ENCODE results near the gene TM4SF20.

GRCh38 chr2:227360351-227360750, 18.8 kb downstream of the TM4SF20 start:
- TF ChIP-seq CTCF (conservative IDR thresholded peaks at IDR 0.05; ENCODE audit: low read depth in 2 of 2) (no peak), ZNF331 (CRISPR knock-in tag; IDR thresholded peaks at IDR 0.05; ENCODE audit: low read depth) (no peak)
